Measurements from ENCODE around the gene MAN2B2.

Gene MAN2B2

DNA sequence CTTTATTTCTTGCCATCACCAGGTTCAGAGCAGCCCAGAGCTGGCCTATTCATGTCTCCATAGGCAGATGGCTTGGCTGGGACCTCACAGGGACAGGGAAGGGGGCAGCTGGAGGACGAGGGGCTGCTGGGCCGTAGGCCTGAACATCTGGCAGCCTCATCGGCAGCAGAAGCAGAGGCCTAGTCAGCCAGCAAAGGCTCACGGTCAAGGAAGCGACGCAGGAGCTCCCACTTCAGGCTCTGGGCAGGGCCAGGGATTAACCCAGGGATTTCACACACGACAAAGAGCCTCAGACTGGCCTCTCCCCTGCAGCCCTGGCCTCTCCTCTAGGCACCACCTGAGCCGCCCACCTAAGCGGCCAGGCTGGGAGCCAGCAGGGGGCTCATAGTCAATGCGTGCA, 46.0 kb upstream of the MAN2B2 start:
- TF ChIP-seq, protein P1, sequence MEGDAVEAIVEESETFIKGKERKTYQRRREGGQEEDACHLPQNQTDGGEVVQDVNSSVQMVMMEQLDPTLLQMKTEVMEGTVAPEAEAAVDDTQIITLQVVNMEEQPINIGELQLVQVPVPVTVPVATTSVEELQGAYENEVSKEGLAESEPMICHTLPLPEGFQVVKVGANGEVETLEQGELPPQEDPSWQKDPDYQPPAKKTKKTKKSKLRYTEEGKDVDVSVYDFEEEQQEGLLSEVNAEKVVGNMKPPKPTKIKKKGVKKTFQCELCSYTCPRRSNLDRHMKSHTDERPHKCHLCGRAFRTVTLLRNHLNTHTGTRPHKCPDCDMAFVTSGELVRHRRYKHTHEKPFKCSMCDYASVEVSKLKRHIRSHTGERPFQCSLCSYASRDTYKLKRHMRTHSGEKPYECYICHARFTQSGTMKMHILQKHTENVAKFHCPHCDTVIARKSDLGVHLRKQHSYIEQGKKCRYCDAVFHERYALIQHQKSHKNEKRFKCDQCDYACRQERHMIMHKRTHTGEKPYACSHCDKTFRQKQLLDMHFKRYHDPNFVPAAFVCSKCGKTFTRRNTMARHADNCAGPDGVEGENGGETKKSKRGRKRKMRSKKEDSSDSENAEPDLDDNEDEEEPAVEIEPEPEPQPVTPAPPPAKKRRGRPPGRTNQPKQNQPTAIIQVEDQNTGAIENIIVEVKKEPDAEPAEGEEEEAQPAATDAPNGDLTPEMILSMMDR (conservative IDR thresholded peaks at IDR 0.05; ENCODE audit: low read length): no peak
- DNase-seq (ENCODE audit: low read depth): no peak
- H3K4me3 ChIP-seq (ENCODE audit: low read length): no peak overlapping the region

DNA sequence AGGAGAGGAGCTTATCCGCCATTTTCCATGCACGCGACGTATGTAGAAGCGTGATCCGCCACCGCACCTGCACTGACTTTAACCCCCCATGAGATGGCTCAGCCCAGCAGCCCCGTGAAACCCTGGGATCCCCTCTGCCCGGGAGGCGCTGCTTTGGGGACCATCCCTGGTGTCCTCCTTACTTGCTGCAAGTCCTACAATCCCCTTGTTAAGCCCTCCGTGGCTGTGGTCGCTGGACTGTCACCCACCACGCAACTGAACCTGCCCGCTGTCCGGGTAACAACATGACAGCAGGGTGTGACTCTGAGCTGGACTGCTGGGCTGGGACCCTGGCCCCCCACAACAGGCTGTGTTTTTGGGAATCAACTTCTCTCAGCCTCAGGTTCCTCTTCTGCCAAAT, 44.7 kb upstream of the MAN2B2 start:
- H3K4me3 ChIP-seq (ENCODE audit: low read length): no peak overlapping the region
- TF ChIP-seq, protein P1 (conservative IDR thresholded peaks at IDR 0.05; ENCODE audit: low read length): no peak
- DNase-seq (ENCODE audit: low read depth): no peak

DNA sequence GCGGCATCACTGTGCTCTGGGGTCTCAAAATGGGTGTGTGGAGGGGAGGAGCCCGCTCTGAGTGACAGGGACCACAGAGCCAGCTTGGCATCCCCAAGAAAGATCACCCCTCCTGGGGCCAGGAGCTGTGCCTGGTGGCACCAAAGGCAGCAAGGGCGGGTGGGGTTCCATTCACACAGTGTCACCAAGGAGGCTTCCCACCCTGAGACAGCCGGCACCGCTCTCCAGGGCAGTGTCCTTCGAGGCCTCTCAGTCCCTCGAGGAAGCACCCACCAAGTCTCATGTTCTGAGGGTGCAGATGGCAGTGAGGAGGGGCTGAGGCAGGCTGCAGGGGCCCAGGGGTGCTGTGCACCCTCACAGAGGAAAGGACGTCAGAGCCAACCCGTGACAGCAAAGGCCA, 44.0 kb upstream of the MAN2B2 start:
- DNase-seq (ENCODE audit: low read depth): no peak
- H3K4me3 ChIP-seq (ENCODE audit: low read length): no peak overlapping the region
- TF ChIP-seq, protein P1 (conservative IDR thresholded peaks at IDR 0.05; ENCODE audit: low read length): no peak

DNA sequence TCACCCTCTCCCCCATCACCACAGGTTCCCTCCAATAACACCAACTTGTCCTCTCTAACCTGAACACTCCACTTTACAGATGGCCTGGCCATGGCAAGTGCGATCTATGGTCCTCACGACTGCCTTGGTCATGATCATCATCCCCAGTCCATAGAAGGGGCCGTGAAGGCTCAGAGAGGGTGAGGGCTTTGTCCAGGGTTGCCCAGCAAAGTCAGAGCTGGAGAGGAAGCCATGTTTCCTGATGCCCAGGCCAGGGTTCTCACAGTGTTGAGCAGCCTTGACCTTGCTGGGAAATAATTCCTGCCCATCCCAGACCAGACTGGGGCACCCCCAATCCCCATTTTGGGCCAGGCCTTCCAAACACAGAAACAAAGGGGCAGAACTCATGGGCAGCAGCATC, 42.9 kb upstream of the MAN2B2 start:
- TF ChIP-seq, protein P1 (conservative IDR thresholded peaks at IDR 0.05; ENCODE audit: low read length): no peak
- no peak overlapping the region for H3K4me3 ChIP-seq (ENCODE audit: low read length)
- no peak for DNase-seq (ENCODE audit: low read depth)

DNA sequence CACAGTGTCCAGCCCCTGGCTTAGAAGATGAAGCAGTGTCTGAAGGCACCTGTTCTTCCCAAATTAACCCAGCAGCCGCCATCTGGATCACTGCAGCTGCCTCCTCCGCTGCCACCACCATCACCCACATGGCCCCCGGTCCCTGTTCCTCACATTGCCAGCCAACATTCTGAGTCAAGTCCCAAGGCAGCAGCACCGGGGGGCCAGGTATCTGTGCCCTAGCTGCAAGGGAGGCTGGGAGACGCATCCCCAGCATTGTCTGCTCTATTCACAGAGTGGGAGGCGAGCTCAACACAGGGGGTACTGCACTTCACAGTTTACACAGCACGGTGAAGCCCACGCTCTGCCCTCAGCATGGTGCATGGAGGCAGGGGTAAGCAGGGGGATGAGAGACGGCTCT, 42.3 kb upstream of the MAN2B2 start:
- TF ChIP-seq, protein P1 (conservative IDR thresholded peaks at IDR 0.05; ENCODE audit: low read length): no peak
- no peak overlapping the region for H3K4me3 ChIP-seq (ENCODE audit: low read length)
- no peak for DNase-seq (ENCODE audit: low read depth)

DNA sequence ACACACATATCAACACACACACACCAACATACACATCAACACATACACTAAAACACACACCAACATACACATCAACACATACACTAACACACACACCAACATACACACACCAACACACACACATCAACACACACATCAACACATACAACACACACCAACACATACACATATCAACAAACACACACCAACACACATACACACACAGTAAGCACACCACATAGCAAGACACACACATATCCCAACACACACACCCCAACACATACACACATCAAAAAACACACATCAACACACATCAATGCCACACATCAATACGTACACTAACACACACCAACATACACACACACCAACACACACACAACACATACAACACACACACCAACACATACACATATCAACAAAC, 40.9 kb upstream of the MAN2B2 start:
- DNase-seq (ENCODE audit: low read depth): no peak
- no peak overlapping the region for H3K4me3 ChIP-seq (ENCODE audit: low read length)
- TF ChIP-seq, protein P1 (conservative IDR thresholded peaks at IDR 0.05; ENCODE audit: low read length): no peak

DNA sequence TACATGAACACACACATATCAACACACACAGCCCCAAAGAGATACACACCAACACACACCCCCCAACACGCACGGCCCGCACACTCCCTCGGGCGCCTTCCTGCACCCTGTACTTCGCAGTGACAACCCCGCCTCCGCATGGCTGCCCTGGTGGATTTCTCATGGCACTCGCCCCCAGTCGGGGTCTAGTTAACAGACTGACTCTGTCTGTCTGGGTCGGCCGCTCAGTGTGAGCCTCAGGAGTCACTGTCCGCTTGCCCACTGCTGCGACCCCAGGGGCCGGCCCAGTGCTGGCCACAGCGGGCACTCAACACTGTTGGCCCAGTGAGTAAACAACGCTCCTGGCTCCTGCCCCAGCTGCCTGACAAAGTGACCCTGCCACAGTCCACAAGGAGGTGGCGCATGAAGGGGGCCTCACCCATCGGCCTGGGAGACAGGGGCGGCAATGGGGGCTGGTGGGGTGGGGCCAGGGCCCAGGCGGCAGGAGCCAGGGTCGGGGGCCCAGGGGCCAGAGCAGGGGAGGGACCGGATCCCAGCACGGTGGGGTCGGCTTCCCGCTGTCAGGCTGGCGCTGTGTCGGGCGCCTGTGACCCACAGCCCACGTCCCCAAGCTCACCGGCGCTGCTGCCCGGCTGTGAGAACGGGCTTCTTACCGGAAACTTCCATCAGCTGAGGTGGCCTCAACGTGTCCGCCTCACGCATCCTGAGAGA, 40.2 kb upstream of the MAN2B2 start:
- TF ChIP-seq, protein P1 (conservative IDR thresholded peaks at IDR 0.05; ENCODE audit: low read length): no peak
- no peak for DNase-seq (ENCODE audit: low read depth)
- no peak overlapping the region for H3K4me3 ChIP-seq (ENCODE audit: low read length)
